ENCODE data around the gene DBT.

DBT gene

DNA sequence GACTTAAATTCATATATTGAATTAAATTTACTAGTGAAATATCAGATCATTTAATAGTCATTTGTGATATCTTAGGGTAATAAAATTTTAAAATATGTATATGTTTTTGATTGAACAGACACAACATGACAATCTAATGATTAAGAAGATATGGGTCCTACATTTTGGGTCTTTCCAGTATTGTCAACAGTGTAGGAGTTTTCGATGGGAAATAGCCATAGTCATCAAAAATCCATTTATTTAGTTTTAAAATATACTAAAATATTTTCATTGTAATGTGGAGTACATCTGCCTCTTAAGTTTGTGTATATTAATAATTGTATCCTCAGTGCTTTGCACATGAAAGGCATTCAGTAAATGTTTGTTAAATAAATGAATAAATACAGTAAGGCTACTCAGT, 102.7 kb downstream of the DBT start:
- peaks cover 3% of the 10 kb centered on the region for H3K79me1 ChIP-seq (replicated peaks; ENCODE audit: low read length, poor library complexity, severe bottlenecking)
- no peak overlapping the region for H2AFZ ChIP-seq (ENCODE audit: low read depth, low read length)
- H3K9me3 ChIP-seq (ENCODE audit: control insufficient read depth, low read length), result no peaks in the 10 kb centered on the region
- no peak overlapping the region for H3K9ac ChIP-seq (ENCODE audit: low read length)
- no peak overlapping the region for H3K4me2 ChIP-seq (ENCODE audit: low read length, poor library complexity, severe bottlenecking)
- H2BK120ac ChIP-seq (ENCODE audit: low read depth, low read length), result no peak overlapping the region
- no peak overlapping the region for H4K91ac ChIP-seq (ENCODE audit: low read length)
- H3K14ac ChIP-seq (ENCODE audit: low read length in 2 of 2), result no peak overlapping the region
- H2AK5ac ChIP-seq (ENCODE audit: low read length, severe bottlenecking), result no peak overlapping the region
- no peak overlapping the region for H3K27ac ChIP-seq (ENCODE audit: low read length, poor library complexity, severe bottlenecking)
- no peaks in the 10 kb centered on the region for H3K4me1 ChIP-seq (ENCODE audit: control insufficient read depth, insufficient read depth, low read depth, low read length)
- no peak for DNase-seq
- no peak overlapping the region for H3K4ac ChIP-seq (ENCODE audit: low read depth in 1 of 2, low read length in 2 of 2)
- H2BK15ac ChIP-seq (ENCODE audit: low read depth, poor library complexity, severe bottlenecking), result no peak overlapping the region
- H2BK5ac ChIP-seq (ENCODE audit: low read depth, low read length, poor library complexity, severe bottlenecking), result no peak overlapping the region
- H3K27me3 ChIP-seq (ENCODE audit: control insufficient read depth in 1 of 2, insufficient read depth in 1 of 2, low read length in 2 of 2), result no peaks in the 10 kb centered on the region
- no peak overlapping the region for H3K23ac ChIP-seq (ENCODE audit: low read length in 2 of 2)
- peaks cover 7 to 85% of the 10 kb centered on the region in 2 experiments for H3K36me3 ChIP-seq (ENCODE audit: control insufficient read depth in 1 of 2, insufficient read depth in 2 of 2, low read depth in 1 of 2, low read length in 2 of 2)
- H3K4me3 ChIP-seq (ENCODE audit: insufficient read depth in 1 of 2, low read depth in 1 of 2, low read length in 2 of 2), result no peak overlapping the region
- H2BK12ac ChIP-seq (ENCODE audit: low read length in 2 of 2), result no peak overlapping the region
- WGBS, result no CpG with 5 or more reads among the region's 1 CpG
- H4K8ac ChIP-seq (ENCODE audit: low read length), result no peak overlapping the region
- no peak overlapping the region for H3K18ac ChIP-seq (ENCODE audit: low read depth in 1 of 2, low read length in 2 of 2)

DNA sequence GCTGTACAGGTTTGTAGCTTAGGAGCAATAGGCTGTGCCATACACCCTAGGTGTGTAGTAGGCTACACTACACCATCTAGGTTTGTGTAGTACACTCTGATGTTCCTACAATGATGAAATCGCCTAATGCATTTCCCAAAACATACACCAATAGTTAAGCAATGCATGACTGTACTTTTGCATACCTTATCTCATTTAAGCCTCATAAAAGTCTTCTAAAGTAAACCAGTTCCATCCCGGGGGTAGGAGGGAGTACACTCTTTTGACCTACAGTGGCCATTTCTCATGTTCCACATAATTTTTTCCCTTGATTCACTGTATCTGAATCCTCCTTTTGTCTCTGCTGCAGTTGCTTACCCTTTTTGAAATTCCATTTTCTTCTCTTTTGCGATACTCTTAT, 104.5 kb downstream of the DBT start:
- no peak overlapping the region for H3K4ac ChIP-seq (ENCODE audit: low read depth in 1 of 2, low read length in 2 of 2)
- no peak for DNase-seq
- H4K8ac ChIP-seq (ENCODE audit: low read length), result no peak overlapping the region
- peaks cover 12 to 92% of the 10 kb centered on the region in 2 experiments for H3K36me3 ChIP-seq (ENCODE audit: control insufficient read depth in 1 of 2, insufficient read depth in 2 of 2, low read depth in 1 of 2, low read length in 2 of 2)
- H3K9me3 ChIP-seq (ENCODE audit: control insufficient read depth, low read length), result no peaks in the 10 kb centered on the region
- WGBS, result 95% methylated on average over 3 of the region's 3 CpGs
- no peak overlapping the region for H3K9ac ChIP-seq (ENCODE audit: low read length)
- H3K4me3 ChIP-seq (ENCODE audit: insufficient read depth in 1 of 2, low read depth in 1 of 2, low read length in 2 of 2), result no peak overlapping the region
- no peak overlapping the region for H3K4me2 ChIP-seq (ENCODE audit: low read length, poor library complexity, severe bottlenecking)
- peaks cover 3% of the 10 kb centered on the region for H3K79me1 ChIP-seq (replicated peaks; ENCODE audit: low read length, poor library complexity, severe bottlenecking)
- no peak overlapping the region for H3K14ac ChIP-seq (ENCODE audit: low read length in 2 of 2)
- no peak overlapping the region for H2BK5ac ChIP-seq (ENCODE audit: low read depth, low read length, poor library complexity, severe bottlenecking)
- H2BK12ac ChIP-seq (ENCODE audit: low read length in 2 of 2), result no peak overlapping the region
- no peak overlapping the region for H3K23ac ChIP-seq (ENCODE audit: low read length in 2 of 2)
- no peak overlapping the region for H2BK15ac ChIP-seq (ENCODE audit: low read depth, poor library complexity, severe bottlenecking)
- H2AK5ac ChIP-seq (ENCODE audit: low read length, severe bottlenecking), result no peak overlapping the region
- H3K27ac ChIP-seq (ENCODE audit: low read length, poor library complexity, severe bottlenecking), result no peak overlapping the region
- H3K27me3 ChIP-seq (ENCODE audit: control insufficient read depth in 1 of 2, insufficient read depth in 1 of 2, low read length in 2 of 2), result no peaks in the 10 kb centered on the region
- no peak overlapping the region for H2BK120ac ChIP-seq (ENCODE audit: low read depth, low read length)
- H3K4me1 ChIP-seq (ENCODE audit: control insufficient read depth, insufficient read depth, low read depth, low read length), result no peaks in the 10 kb centered on the region
- H3K18ac ChIP-seq (ENCODE audit: low read depth in 1 of 2, low read length in 2 of 2), result no peak overlapping the region
- H2AFZ ChIP-seq (ENCODE audit: low read depth, low read length), result no peak overlapping the region
- no peak overlapping the region for H4K91ac ChIP-seq (ENCODE audit: low read length)

DNA sequence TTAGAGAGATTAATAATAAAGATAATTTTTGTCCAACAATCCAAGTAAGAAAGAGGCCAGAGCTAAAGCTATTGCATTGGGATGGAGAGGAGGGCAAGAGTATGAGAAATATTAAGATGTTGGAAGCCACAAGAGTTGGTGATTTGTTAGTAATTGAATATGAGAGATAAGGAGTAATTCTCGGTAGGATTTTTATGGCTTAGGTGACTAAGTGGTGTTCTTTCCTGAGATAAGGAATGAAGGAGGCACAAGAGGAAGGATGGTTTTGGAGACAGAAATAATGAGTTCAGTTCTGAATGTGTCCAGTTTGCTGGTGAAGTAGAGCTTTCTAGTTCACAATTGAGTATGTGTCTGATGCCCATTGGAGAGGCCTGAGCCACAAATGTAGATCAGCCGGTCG, 107.3 kb downstream of the DBT start:
- Histone ChIP-seq H3K79me1 (replicated peaks; ENCODE audit: low read length, poor library complexity, severe bottlenecking) (peaks cover 3% of the 10 kb centered on the region), H2AFZ (ENCODE audit: low read depth, low read length) (no peak overlapping the region), H3K27me3 (ENCODE audit: control insufficient read depth in 1 of 2, insufficient read depth in 1 of 2, low read length in 2 of 2) (no peaks in the 10 kb centered on the region), H2BK5ac (ENCODE audit: low read depth, low read length, poor library complexity, severe bottlenecking) (no peak overlapping the region), H3K18ac (ENCODE audit: low read depth in 1 of 2, low read length in 2 of 2) (no peak overlapping the region), H3K36me3 (ENCODE audit: control insufficient read depth in 1 of 2, insufficient read depth in 2 of 2, low read depth in 1 of 2, low read length in 2 of 2) (peaks cover 12 to 98% of the 10 kb centered on the region in 2 experiments), H2AK5ac (ENCODE audit: low read length, severe bottlenecking) (no peak overlapping the region), H2BK120ac (ENCODE audit: low read depth, low read length) (no peak overlapping the region), H3K14ac (ENCODE audit: low read length in 2 of 2) (no peak overlapping the region), H3K4me3 (ENCODE audit: insufficient read depth in 1 of 2, low read depth in 1 of 2, low read length in 2 of 2) (no peak overlapping the region), H3K4me1 (ENCODE audit: control insufficient read depth, insufficient read depth, low read depth, low read length) (no peaks in the 10 kb centered on the region), H3K9ac (ENCODE audit: low read length) (no peak overlapping the region), H3K4ac (ENCODE audit: low read depth in 1 of 2, low read length in 2 of 2) (no peak overlapping the region), H2BK15ac (ENCODE audit: low read depth, poor library complexity, severe bottlenecking) (no peak overlapping the region), H3K27ac (ENCODE audit: low read length, poor library complexity, severe bottlenecking) (no peak overlapping the region), H3K23ac (ENCODE audit: low read length in 2 of 2) (no peak overlapping the region), H4K8ac (ENCODE audit: low read length) (no peak overlapping the region), H3K9me3 (ENCODE audit: control insufficient read depth, low read length) (no peaks in the 10 kb centered on the region), H2BK12ac (ENCODE audit: low read length in 2 of 2) (no peak overlapping the region), H4K91ac (ENCODE audit: low read length) (no peak overlapping the region), H3K4me2 (ENCODE audit: low read length, poor library complexity, severe bottlenecking) (no peak overlapping the region)
- no peak for DNase-seq
- 94% methylated on average over 3 of the region's 3 CpGs for WGBS

DNA sequence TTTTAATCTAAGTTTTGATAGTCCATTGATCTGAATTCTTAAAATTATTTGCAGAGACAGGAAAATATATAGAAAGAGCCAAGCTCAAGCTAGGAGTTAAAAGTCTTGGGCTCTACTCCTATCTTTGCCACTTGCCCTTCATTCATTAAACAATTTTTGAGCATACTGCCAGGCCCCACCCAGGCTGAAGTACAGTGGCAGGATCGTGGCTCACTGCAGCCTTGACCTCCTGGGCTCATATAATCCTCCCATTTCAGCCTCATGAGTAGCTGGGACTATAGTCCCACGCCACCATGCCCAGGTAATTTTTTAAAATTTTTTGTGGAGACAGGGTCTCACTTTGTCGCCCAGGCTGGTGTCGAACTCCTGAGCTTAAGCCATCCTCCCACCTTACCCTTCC, 108.4 kb downstream of the DBT start:
- H2BK120ac ChIP-seq (ENCODE audit: low read depth, low read length), result no peak overlapping the region
- peaks cover 3% of the 10 kb centered on the region for H3K79me1 ChIP-seq (replicated peaks; ENCODE audit: low read length, poor library complexity, severe bottlenecking)
- no peaks in the 10 kb centered on the region for H3K4me1 ChIP-seq (ENCODE audit: control insufficient read depth, insufficient read depth, low read depth, low read length)
- H3K9ac ChIP-seq (ENCODE audit: low read length), result no peak overlapping the region
- H2AK5ac ChIP-seq (ENCODE audit: low read length, severe bottlenecking), result no peak overlapping the region
- H3K4me3 ChIP-seq (ENCODE audit: insufficient read depth in 1 of 2, low read depth in 1 of 2, low read length in 2 of 2), result no peak overlapping the region
- H3K9me3 ChIP-seq (ENCODE audit: control insufficient read depth, low read length), result no peaks in the 10 kb centered on the region
- H2BK15ac ChIP-seq (ENCODE audit: low read depth, poor library complexity, severe bottlenecking), result no peak overlapping the region
- H3K4me2 ChIP-seq (ENCODE audit: low read length, poor library complexity, severe bottlenecking), result no peak overlapping the region
- no peaks in the 10 kb centered on the region for H3K27me3 ChIP-seq (ENCODE audit: control insufficient read depth in 1 of 2, insufficient read depth in 1 of 2, low read length in 2 of 2)
- H2BK5ac ChIP-seq (ENCODE audit: low read depth, low read length, poor library complexity, severe bottlenecking), result no peak overlapping the region
- H3K4ac ChIP-seq (ENCODE audit: low read depth in 1 of 2, low read length in 2 of 2), result no peak overlapping the region
- no peak overlapping the region for H3K27ac ChIP-seq (ENCODE audit: low read length, poor library complexity, severe bottlenecking)
- no peak overlapping the region for H3K18ac ChIP-seq (ENCODE audit: low read depth in 1 of 2, low read length in 2 of 2)
- H4K8ac ChIP-seq (ENCODE audit: low read length), result no peak overlapping the region
- H3K23ac ChIP-seq (ENCODE audit: low read length in 2 of 2), result no peak overlapping the region
- no peak overlapping the region for H2BK12ac ChIP-seq (ENCODE audit: low read length in 2 of 2)
- WGBS, result 96% methylated on average over 3 of the region's 4 CpGs
- DNase-seq, result no peak
- no peak overlapping the region for H3K14ac ChIP-seq (ENCODE audit: low read length in 2 of 2)
- peaks cover 13 to 95% of the 10 kb centered on the region in 2 experiments for H3K36me3 ChIP-seq (ENCODE audit: control insufficient read depth in 1 of 2, insufficient read depth in 2 of 2, low read depth in 1 of 2, low read length in 2 of 2)
- H2AFZ ChIP-seq (ENCODE audit: low read depth, low read length), result no peak overlapping the region
- H4K91ac ChIP-seq (ENCODE audit: low read length), result no peak overlapping the region
